Mesothelial cell of epicardium (in vitro differentiated cells): ENCODE results near the gene NOX3. TPM values are rescaled to one million over a fixed set of nuclear protein-coding genes. Genes with fewer than 3 reads are reported as not detected.

Source experiments
- DNase-seq, 2 experiments: peaks; one replicate each; pipeline ENCODE4 v3.0.0; 2021; ENCODE audit warnings: low spot score in 2 of 2; ENCODE audit not compliant: unreplicated experiment in 2 of 2
- H3K27ac Mint-ChIP-seq: 2 replicates; pipeline ENCODE4 v1.8.0; 2021; ENCODE audit warnings: mixed read lengths
- H3K27me3 Mint-ChIP-seq: 2 replicates; pipeline ENCODE4 v1.8.0; 2021; ENCODE audit warnings: low read depth, mixed read lengths
- H3K36me3 Mint-ChIP-seq: 2 replicates; pipeline ENCODE4 v1.8.0; 2021; ENCODE audit warnings: mixed read lengths
- H3K4me1 Mint-ChIP-seq: 2 replicates; pipeline ENCODE4 v1.8.0; 2021; ENCODE audit warnings: mixed read lengths
- H3K4me3 Mint-ChIP-seq: 2 replicates; pipeline ENCODE4 v1.8.0; 2021; ENCODE audit warnings: mild to moderate bottlenecking, moderate library complexity, mixed read lengths
- H3K9me3 Mint-ChIP-seq: 2 replicates; pipeline ENCODE4 v1.8.0; 2021; ENCODE audit warnings: mixed read lengths
- total RNA-seq: library from RNA; stranded (reverse); gene quantifications from 3 replicates; pipeline ENCODE4 v1.2.1, GENCODE V29; 2021
- TF ChIP-seq, protein P1 (sequence below): fragments of 200-600 bp; sonication (generic); IDR thresholded peaks from one replicate; pipeline ENCODE4 v1.5.0; 2021; ENCODE audit warnings: antibody characterized with exemption; ENCODE audit not compliant: unreplicated experiment

Gene NOX3
- total RNA-seq, 1 donor from 2014 or later = not detected

DNA sequence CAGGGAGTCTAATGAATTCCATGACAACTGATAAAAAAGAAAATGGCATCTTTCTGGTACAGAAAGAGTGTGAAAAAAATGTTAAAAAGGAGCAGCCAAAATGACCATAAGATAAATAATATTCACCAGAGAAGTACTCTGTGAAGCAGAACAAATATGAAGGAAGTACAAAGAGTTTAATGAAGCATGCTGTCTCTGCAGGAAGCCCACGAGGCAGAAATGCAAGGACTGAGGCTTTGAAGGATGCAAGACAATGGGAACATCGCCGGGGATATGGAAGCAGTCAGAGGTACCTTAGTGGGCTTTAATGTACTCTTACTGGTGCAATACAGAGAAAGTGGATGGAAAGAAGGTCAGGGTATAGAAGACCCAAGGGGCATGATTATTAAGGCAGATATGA is 50.7 kb downstream of the NOX3 start:
- no peak overlapping the region for H3K27ac Mint-ChIP-seq
- no peaks in the 10 kb centered on the region for H3K36me3 Mint-ChIP-seq
- no peak overlapping the region for H3K4me3 Mint-ChIP-seq
- no peaks in the 10 kb centered on the region for H3K9me3 Mint-ChIP-seq
- H3K4me1 Mint-ChIP-seq = no peaks in the 10 kb centered on the region
- TF ChIP-seq, protein P1, sequence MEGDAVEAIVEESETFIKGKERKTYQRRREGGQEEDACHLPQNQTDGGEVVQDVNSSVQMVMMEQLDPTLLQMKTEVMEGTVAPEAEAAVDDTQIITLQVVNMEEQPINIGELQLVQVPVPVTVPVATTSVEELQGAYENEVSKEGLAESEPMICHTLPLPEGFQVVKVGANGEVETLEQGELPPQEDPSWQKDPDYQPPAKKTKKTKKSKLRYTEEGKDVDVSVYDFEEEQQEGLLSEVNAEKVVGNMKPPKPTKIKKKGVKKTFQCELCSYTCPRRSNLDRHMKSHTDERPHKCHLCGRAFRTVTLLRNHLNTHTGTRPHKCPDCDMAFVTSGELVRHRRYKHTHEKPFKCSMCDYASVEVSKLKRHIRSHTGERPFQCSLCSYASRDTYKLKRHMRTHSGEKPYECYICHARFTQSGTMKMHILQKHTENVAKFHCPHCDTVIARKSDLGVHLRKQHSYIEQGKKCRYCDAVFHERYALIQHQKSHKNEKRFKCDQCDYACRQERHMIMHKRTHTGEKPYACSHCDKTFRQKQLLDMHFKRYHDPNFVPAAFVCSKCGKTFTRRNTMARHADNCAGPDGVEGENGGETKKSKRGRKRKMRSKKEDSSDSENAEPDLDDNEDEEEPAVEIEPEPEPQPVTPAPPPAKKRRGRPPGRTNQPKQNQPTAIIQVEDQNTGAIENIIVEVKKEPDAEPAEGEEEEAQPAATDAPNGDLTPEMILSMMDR = no peak
- H3K27me3 Mint-ChIP-seq = peaks cover 10% of the 10 kb centered on the region
- DNase-seq = no peak

DNA sequence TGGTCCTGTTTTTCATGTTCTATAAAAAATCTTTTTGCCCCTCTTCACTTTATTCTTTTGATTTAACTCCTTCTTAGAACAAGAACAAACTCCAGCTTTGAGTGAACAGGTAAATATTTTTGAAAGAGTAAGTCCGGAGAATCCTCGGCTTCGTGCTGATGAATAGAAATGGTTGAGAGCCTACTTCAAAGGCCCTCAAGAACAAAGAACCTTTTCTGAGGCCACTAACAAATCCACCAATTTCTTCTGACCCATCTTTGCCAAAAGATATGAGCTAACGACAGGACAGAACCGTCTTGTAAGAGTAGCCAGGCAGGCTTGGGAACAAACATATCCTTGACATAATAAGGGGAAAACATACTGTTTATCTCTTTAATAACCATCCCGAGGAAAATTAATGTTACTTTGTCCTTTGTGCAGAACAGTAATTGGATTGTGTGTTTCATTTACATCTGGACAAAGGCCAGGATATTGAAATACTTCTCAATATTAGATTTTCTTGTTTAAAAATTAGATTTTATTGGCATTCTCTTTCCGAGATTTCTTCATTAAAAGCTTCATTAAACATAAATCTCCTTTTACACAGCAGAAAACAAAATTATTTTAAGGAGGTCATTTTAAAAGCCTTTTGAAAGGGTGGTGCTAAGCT is 52.9 kb downstream of the NOX3 start:
- TF ChIP-seq, protein P1 = no peak
- no peak for DNase-seq
- H3K27ac Mint-ChIP-seq = no peak overlapping the region
- no peak overlapping the region for H3K4me3 Mint-ChIP-seq
- no peaks in the 10 kb centered on the region for H3K4me1 Mint-ChIP-seq
- no peaks in the 10 kb centered on the region for H3K36me3 Mint-ChIP-seq
- peaks cover 14% of the 10 kb centered on the region for H3K27me3 Mint-ChIP-seq
- no peaks in the 10 kb centered on the region for H3K9me3 Mint-ChIP-seq

DNA sequence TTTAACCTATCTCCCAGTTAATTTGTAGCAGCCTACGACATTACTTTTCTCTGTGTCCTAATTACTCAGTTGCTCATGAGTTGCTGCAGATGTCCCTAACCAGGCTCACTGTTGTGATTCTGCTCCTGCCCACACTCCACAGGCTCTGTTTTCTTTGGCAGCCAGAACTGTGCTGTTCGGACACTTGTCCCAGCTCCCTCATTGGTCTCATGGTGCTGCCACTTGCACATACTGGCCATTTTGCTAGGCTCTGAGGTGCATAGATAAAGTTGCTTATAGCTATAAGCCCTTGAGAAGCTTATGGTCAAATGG is 55.0 kb downstream of the NOX3 start:
- no peaks in the 10 kb centered on the region for H3K36me3 Mint-ChIP-seq
- no peak overlapping the region for H3K27ac Mint-ChIP-seq

DNA sequence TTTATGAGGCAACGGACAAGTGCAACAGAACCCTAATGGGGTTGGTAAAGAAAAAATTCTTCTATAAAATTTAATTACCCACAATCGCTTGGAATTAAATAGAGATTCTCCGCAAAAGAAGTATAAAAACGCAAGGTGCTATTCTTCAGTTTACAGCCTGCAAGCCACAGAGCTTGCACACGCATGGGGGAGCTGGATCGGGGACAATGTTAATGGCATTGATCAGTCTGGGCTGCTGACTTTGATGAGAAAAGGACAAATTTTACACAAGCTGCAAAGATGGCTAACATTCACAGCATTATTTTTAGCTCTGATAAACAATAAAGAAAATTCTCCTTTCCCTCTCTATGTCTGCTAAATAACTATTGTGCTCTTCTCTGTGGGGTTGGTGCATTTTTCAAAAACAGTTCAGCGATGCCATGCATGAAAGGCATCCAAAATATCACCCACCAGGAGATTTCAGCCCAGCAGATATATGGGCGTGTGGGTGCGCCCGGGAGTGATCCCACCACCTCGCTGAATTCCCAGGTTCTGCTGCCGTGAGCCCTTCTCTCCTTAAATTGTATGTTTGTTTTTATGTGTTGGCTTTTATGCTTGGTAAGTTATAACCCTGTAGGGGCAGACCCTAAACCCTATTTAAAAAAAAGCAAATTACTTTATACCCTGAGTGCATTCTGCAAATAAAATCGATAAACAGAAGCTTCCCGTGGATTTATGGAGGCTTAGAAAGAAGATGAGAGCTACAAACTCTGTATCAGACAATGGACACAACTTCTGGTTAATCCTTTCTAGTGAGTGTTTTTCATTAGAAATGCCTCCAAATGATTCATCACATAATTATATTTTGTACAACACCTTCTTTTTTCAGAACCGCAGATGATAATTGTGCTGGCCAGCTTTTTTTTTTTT is 55.6 kb downstream of the NOX3 start:
- Mint-ChIP-seq H3K27me3 (peaks cover 7% of the 10 kb centered on the region), H3K9me3 (no peaks in the 10 kb centered on the region), H3K27ac (no peak overlapping the region), H3K4me3 (no peak overlapping the region), H3K4me1 (no peaks in the 10 kb centered on the region), H3K36me3 (no peaks in the 10 kb centered on the region)
- no peak for DNase-seq
- TF ChIP-seq, protein P1 = no peak

More for the DNA sequence above, 55.0 kb downstream of the NOX3 start:
- H3K4me1 Mint-ChIP-seq = no peaks in the 10 kb centered on the region
- peaks cover 11% of the 10 kb centered on the region for H3K27me3 Mint-ChIP-seq
- DNase-seq = no peak
- no peak overlapping the region for H3K4me3 Mint-ChIP-seq
- TF ChIP-seq, protein P1 = no peak
- no peaks in the 10 kb centered on the region for H3K9me3 Mint-ChIP-seq

DNA sequence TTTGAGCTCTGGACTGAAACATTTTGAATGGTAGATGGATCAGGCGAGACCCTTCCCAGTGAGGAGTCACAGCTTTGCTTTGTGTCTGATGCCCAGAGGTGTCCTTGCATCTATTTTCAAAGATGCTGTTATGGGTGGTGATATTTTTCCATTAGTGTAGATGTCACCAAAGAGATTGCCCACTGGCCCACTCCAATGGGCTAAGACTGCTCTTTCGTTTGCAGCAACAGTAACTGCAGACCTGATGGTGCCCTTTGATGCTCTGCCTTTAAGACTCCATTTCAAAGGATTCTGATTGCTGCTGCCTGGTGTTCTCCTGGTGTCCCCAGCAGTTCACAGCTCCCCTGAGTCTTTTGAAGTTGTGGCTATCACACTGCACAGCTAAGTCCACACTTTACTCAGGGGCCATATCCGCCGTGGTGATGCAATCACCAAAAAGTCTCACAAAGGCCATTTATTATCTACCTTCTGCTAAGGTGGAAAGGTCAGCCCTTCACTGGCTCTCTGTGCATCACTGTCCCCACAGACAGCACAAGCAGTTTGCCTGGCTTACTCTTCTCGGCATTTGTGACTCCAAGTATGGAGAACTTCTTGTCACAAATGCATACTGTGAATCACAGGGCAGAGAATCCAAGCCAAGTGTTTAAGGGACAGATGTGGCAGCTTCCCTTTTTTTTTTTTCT is 56.4 kb downstream of the NOX3 start:
- Mint-ChIP-seq H3K4me3 (no peak overlapping the region), H3K27me3 (peaks cover 4% of the 10 kb centered on the region), H3K27ac (no peak overlapping the region), H3K9me3 (no peaks in the 10 kb centered on the region), H3K4me1 (no peaks in the 10 kb centered on the region), H3K36me3 (no peaks in the 10 kb centered on the region)
- TF ChIP-seq, protein P1 = no peak
- DNase-seq = no peak
